Heart left ventricle (tissue), 16 donors: ENCODE measurements around the gene COL26A1. TPM values are rescaled to one million over a fixed set of nuclear protein-coding genes. Genes with fewer than 3 reads are reported as not detected.
"Not testable (repeated sequence)": the region's sequence is repeated elsewhere in the genome, so short reads cannot be mapped to it uniquely, and the experiment has no call there.

Experiments
- ATAC-seq, 4 donors: fragments of 200-7000 bp; cut with Tn5 transposase; one replicate each; pipeline ENCODE4 v1.9.1; 2020 to 2022; ENCODE audit warnings: moderate library complexity in 4 of 4, mild to moderate bottlenecking in 3 of 4, moderate number of reproducible peaks in 1 of 4
- DNase-seq, 5 donors: peaks; one replicate each; pipeline ENCODE4 v3.0.0-alpha.2; 2020
- H3K27ac ChIP-seq, 12 donors: fragments of 200-600 bp; sonication (generic) in 4 of 12; one replicate each; pipeline versions ENCODE4 v1.5.0 to v1.8.0; 2016 to 2022; ENCODE audit warnings: mild to moderate bottlenecking in 2 of 12
- H3K27me3 ChIP-seq, 9 donors: fragments of 200-600 bp; sonication (generic) in 2 of 9; one replicate each; pipeline versions ENCODE4 v1.5.1 to v1.8.0; 2016 to 2022; ENCODE audit warnings: mild to moderate bottlenecking in 3 of 9
- H3K36me3 ChIP-seq, 9 donors: fragments of 200-600 bp; sonication (generic) in 2 of 9; one replicate each; pipeline versions ENCODE4 v1.5.0 to v1.8.0; 2018 to 2022; ENCODE audit warnings: mild to moderate bottlenecking in 2 of 9
- H3K4me1 ChIP-seq, 12 donors: fragments of 200-600 bp; sonication (generic) in 4 of 12; one replicate each; pipeline versions ENCODE4 v1.5.0 to v1.8.0; 2016 to 2022; ENCODE audit warnings: mild to moderate bottlenecking in 3 of 12
- H3K4me3 ChIP-seq, 12 donors: fragments of 200-600 bp; sonication (generic) in 4 of 12; one replicate each; pipeline versions ENCODE4 v1.5.0 to v1.8.0; 2017 to 2022; ENCODE audit warnings: mild to moderate bottlenecking in 9 of 12, moderate library complexity in 4 of 12
- H3K9me3 ChIP-seq, 12 donors: fragments of 200-600 bp; sonication (generic) in 4 of 12; one replicate each; pipeline versions ENCODE4 v1.5.0 to v1.8.0; 2016 to 2022; ENCODE audit warnings: mild to moderate bottlenecking in 1 of 12
- CTCF ChIP-seq, 12 donors: fragments of 200-600 bp; sonication (generic) in 4 of 12; IDR thresholded peaks; one replicate each; pipeline versions ENCODE4 v1.5.0 to v1.8.0; 2018 to 2022; ENCODE audit warnings: antibody characterized with exemption in 12 of 12, mild to moderate bottlenecking in 5 of 12
- POLR2A ChIP-seq, 2 donors: fragments of 450-650 bp; IDR thresholded peaks; one replicate each; pipeline ENCODE4 v1.6.1; 2017; ENCODE audit warnings: antibody characterized with exemption in 2 of 2, mild to moderate bottlenecking in 2 of 2, moderate library complexity in 2 of 2
- WGBS, 4 donors: extraction: QIAGEN DNeasy Blood & Tissue Kit in 2 of 4; methylation state at CpG; one replicate each; pipeline versions ENCODE4 v1.1.5 to v1.1.7; 2013 to 2018; 5-methylcytosine and 5-hydroxymethylcytosine counted together
- intact Hi-C, 10 donors: fragments of 100-400 bp; cut with DNase I; formaldehyde crosslinking; loops; one replicate each; pipeline versions ENCODE4 v1.11.1 to v1.14.2; 2022
- polyA plus RNA-seq, 2 donors: library from polyadenylated mRNA; stranded (reverse); fragments of 200-250 nt; gene quantifications; one replicate each; pipeline ENCODE4 v1.2.3, GENCODE V29; 2013
- total RNA-seq, 9 donors: library from RNA; depleted of rRNA in 2 of 9; stranded (reverse); fragments of >200 nt in 2 of 9; fragmentation: NEBNext Ultra II Directional in 3 of 9; extraction: Animal tissue kit (Norgen Biotek cat#: 25700) in 3 of 9; gene quantifications; one replicate each; pipeline versions ENCODE4 v1.1.0 to v1.2.4, GENCODE V29; 2016 to 2023
- donor health status: ischemic (EF 13 %, LVEDD 7.1; RV severe dilation, severe dysfunction).
- donor health status: healthy with polysubstance abuse.
- donor health status: DM: no; HTN: yes; CAD: no.
- donor health status: DM: no; HTN: no; CAD: no.
- donor health status: ischemic (EF 25% LVEDD 6.9; RV normal size, moderate dysfunction).
- donor health status: ischemic (EF 25% LVEDD 5.7; RV mildly dilated, moderate dysfunction).
- donor health status: healthy.
- donor health status: DM: yes; HTN: yes; CAD: no.
- donor health status: ischemic (EF 35%, LVEDD 5.7; RV mildly dilated, moderate dysfunction).
- donor health status: nonischemic (EF 11% LVEDD 7.7; RV severe dilation, severe dysfunction).
- donor health status: DM: yes; HTN: yes; CAD: no.
- donor health status: PGD.
- donor health status: ischemic (EF 29% LVEDD 5.4; RV normal size, mild dysfunction).
- donor health status: nonischemic (EF 23%, LVEDD 6.1; RV moderate dilation, normal function).

The COL26A1 gene
- total and polyA plus RNA-seq, 11 donors, result 0.08 to 2.1 TPM; not detected in 9

GRCh38 chr7:101602484-101603241, 240.0 kb downstream of the COL26A1 start:
- TF ChIP-seq POLR2A (IDR thresholded peaks at IDR 0.05) (no peak), CTCF (IDR thresholded peaks at IDR 0.05) (peak; percentile 77 to 95 (median 89))
- intact Hi-C loops, result loop anchor here (1.0 to 10.0 kb wide), 13 partner anchors 72 to 672 kb away; partner anchors contain the start of gene CUX1 (in 3 of the 10)
- H3K27me3 ChIP-seq, result peaks cover 0 to 6% (median 0%) of the 10 kb centered on the region in 9 donors
- 27 to 36% (median 34%) methylated on average over 17 to 25 of the region's 25 CpGs for WGBS, 4 donors
- H3K27ac ChIP-seq, result no peak overlapping the region
- H3K4me3 ChIP-seq, result no peak overlapping the region
- ATAC-seq, result peak; percentile 75 to 95 (median 84)
- H3K9me3 ChIP-seq, result no peaks in the 10 kb centered on the region
- DNase-seq, result peak; percentile 71 to 87 (median 75)
- peaks cover 0 to 8% (median 0%) of the 10 kb centered on the region in 12 donors for H3K4me1 ChIP-seq
- H3K36me3 ChIP-seq, result no peaks in the 10 kb centered on the region

GRCh38 chr7:101604331-101604933, 241.8 kb downstream of the COL26A1 start:
- no peak for ATAC-seq
- no peaks in the 10 kb centered on the region for H3K36me3 ChIP-seq
- whole genome bisulfite sequencing, 4 donors, result 62 to 71% (median 65%) methylated on average over 5 of the region's 5 CpGs
- peaks cover 0 to 6% (median 0%) of the 10 kb centered on the region in 9 donors for H3K27me3 ChIP-seq
- no peak overlapping the region for H3K27ac ChIP-seq
- intact Hi-C loops, result loop anchor here (5.0 to 10.0 kb wide), 11 partner anchors 70 to 670 kb away; partner anchors contain the start of gene CUX1 (in 3 of the 10)
- DNase-seq, result peak in 1 of 5 donors; percentile 12
- no peak for TF ChIP-seq CTCF (IDR thresholded peaks at IDR 0.05)
- TF ChIP-seq POLR2A (IDR thresholded peaks at IDR 0.05), result no peak
- no peak overlapping the region for H3K4me3 ChIP-seq
- H3K9me3 ChIP-seq, result no peaks in the 10 kb centered on the region
- H3K4me1 ChIP-seq, result peaks cover 0 to 8% (median 0%) of the 10 kb centered on the region in 12 donors

GRCh38 chr7:101604934-101605332, 242.3 kb downstream of the COL26A1 start:
- H3K4me3 ChIP-seq, H3K9me3 ChIP-seq, H3K27ac ChIP-seq, H3K27me3 ChIP-seq, H3K36me3 ChIP-seq, H3K4me1 ChIP-seq, ATAC-seq: not testable (repeated sequence)
- WGBS, 4 donors, result 83 to 91% (median 88%) methylated on average over 2 of the region's 2 CpGs
- DNase-seq, result peak in 2 of 5 donors; percentile 5 to 7
- intact Hi-C loops, result loop anchor here (5.0 to 10.0 kb wide), 11 partner anchors 70 to 670 kb away; partner anchors contain the start of gene CUX1 (in 3 of the 10)

GRCh38 chr7:101605611-101606497, 243.2 kb downstream of the COL26A1 start:
- Histone ChIP-seq H3K36me3 (no peaks in the 10 kb centered on the region), H3K27me3 (peaks cover 0 to 6% (median 0%) of the 10 kb centered on the region in 9 donors), H3K27ac (no peak overlapping the region), H3K4me1 (peaks cover 0 to 8% (median 0%) of the 10 kb centered on the region in 12 donors), H3K9me3 (no peaks in the 10 kb centered on the region), H3K4me3 (no peak overlapping the region)
- DNase-seq (peak in 2 of 5 donors; percentile 15 to 41), ATAC-seq (no peak)
- WGBS, 4 donors, result 81 to 82% (median 81%) methylated on average over 22 to 26 of the region's 26 CpGs
- TF ChIP-seq POLR2A (IDR thresholded peaks at IDR 0.05) (no peak), CTCF (IDR thresholded peaks at IDR 0.05) (no peak)
- intact Hi-C loops, result loop anchor here in 8 of 10 donors (10.0 kb wide), 6 partner anchors 69 to 669 kb away; partner anchors contain the start of gene CUX1 (in 2 of the 8)
